Testis (tissue), 3 donors: ENCODE data around the gene KLF17. TPM values are rescaled to one million over a fixed set of nuclear protein-coding genes. Genes with fewer than 3 reads are reported as not detected.

Experiments used
- DNase-seq: peaks from one replicate; pipeline ENCODE4 v3.0.0-alpha.2; 2019
- H3K27ac ChIP-seq, 2 donors: fragments of 200-600 bp; sonication (generic); one replicate each; pipeline ENCODE4 v1.5.1; 2019
- H3K27me3 ChIP-seq: fragments of 200-600 bp; sonication (generic); one replicate; pipeline ENCODE4 v1.5.1; 2019
- H3K36me3 ChIP-seq: fragments of 200-600 bp; sonication (generic); one replicate; pipeline ENCODE4 v1.5.1; 2017; ENCODE audit warnings: low read depth; ENCODE audit errors: missing control alignments
- H3K4me1 ChIP-seq: fragments of 200-600 bp; sonication (generic); one replicate; pipeline ENCODE4 v1.5.1; 2019
- H3K4me3 ChIP-seq, 2 donors: fragments of 200-600 bp; sonication (generic); one replicate each; pipeline ENCODE4 v1.5.1; 2017 to 2019
- H3K9me3 ChIP-seq: fragments of 200-600 bp; sonication (generic); one replicate; pipeline ENCODE4 v1.5.1; 2017
- POLR2A ChIP-seq: fragments of 450-650 bp; IDR thresholded peaks from one replicate; pipeline ENCODE4 v1.6.1; 2017; ENCODE audit warnings: antibody characterized with exemption, mild to moderate bottlenecking, moderate library complexity
- WGBS, 2 donors: methylation state at CpG; one replicate each; pipeline ENCODE4 v1.1.5; 2018; 5-methylcytosine and 5-hydroxymethylcytosine counted together
- intact Hi-C: fragments of 100-400 bp; cut with DNase I; formaldehyde crosslinking; loops from one replicate; pipeline ENCODE4 v1.15.1; 2023; ENCODE audit warnings: low total_unique reads
- polyA plus RNA-seq: library from polyadenylated mRNA; stranded (reverse); fragments of 350-450 nt; fragmentation: Illumina TruSeq; extraction: RNeasy Lipid Tissue Mini Kit (QIAGEN cat#74804); gene quantifications from one replicate; pipeline ENCODE4 v1.2.3, GENCODE V29; 2014; ENCODE audit warnings: low read depth, low replicate concordance; ENCODE audit not compliant: insufficient read depth
- small RNA-seq, 2 donors: library from RNA; depleted of rRNA; stranded (forward); fragments of <200 nt; gene quantifications; one replicate each; pipeline ENCODE3, GENCODE V24; 2016
- total RNA-seq, 2 donors: library from RNA; depleted of rRNA; stranded (reverse); fragments of >200 nt; gene quantifications; one replicate each; pipeline ENCODE4 v1.2.3, GENCODE V29; 2016
- TF ChIP-seq, protein P1 (sequence below), 3 experiments: fragments of 450-650 bp in 2 of 3; fragments of 200-600 bp in 1 of 3; sonication (generic) in 1 of 3; IDR thresholded peaks; one replicate each; pipeline ENCODE4 v1.5.1; 2016 to 2019; ENCODE audit warnings: antibody characterized with exemption in 3 of 3, mild to moderate bottlenecking in 2 of 3, moderate library complexity in 1 of 3

KLF17 gene
- total and polyA plus RNA-seq, 3 donors from 2014 or later = 5.2 to 21.8 (median 7.6) TPM

DNA sequence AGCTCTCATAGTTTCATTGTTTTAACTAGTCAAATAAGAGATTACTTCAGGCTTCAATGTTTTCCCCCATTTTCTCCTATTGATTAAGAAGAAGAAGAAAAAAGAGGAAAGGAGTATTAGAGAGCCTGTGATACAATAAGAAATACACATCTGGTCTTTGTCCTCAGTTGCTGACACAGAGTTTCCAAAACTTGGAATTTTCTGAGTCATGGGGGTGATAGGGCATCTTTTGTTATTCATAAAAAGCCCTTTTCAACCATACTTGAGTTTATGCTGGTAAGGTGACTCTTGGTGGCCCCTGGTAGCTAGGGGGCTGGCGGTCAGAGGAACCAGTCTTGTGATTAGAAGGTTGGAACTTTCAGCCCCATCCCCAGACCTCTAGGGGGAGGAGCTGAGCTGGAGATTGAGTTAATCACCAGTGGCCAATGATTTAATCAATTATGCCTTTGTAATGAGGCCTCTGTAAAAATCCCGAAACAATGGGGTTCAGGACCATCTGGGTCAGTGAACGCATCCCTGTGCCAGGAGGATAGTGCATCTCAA, 51.7 kb downstream of the KLF17 start:
- H3K4me1 ChIP-seq = no peaks in the 10 kb centered on the region
- no peaks in the 10 kb centered on the region for H3K36me3 ChIP-seq
- no peaks in the 10 kb centered on the region for H3K27me3 ChIP-seq
- no peak overlapping the region for H3K4me3 ChIP-seq
- 89 to 94% methylated on average over 3 of the region's 3 CpGs for WGBS, 2 donors
- no peak overlapping the region for H3K27ac ChIP-seq
- DNase-seq = no peak
- TF ChIP-seq, protein P1, sequence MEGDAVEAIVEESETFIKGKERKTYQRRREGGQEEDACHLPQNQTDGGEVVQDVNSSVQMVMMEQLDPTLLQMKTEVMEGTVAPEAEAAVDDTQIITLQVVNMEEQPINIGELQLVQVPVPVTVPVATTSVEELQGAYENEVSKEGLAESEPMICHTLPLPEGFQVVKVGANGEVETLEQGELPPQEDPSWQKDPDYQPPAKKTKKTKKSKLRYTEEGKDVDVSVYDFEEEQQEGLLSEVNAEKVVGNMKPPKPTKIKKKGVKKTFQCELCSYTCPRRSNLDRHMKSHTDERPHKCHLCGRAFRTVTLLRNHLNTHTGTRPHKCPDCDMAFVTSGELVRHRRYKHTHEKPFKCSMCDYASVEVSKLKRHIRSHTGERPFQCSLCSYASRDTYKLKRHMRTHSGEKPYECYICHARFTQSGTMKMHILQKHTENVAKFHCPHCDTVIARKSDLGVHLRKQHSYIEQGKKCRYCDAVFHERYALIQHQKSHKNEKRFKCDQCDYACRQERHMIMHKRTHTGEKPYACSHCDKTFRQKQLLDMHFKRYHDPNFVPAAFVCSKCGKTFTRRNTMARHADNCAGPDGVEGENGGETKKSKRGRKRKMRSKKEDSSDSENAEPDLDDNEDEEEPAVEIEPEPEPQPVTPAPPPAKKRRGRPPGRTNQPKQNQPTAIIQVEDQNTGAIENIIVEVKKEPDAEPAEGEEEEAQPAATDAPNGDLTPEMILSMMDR (IDR thresholded peaks at IDR 0.05) = no peak
- TF ChIP-seq POLR2A = no peak
- H3K9me3 ChIP-seq = no peaks in the 10 kb centered on the region
- intact Hi-C loops = no loop called here

DNA sequence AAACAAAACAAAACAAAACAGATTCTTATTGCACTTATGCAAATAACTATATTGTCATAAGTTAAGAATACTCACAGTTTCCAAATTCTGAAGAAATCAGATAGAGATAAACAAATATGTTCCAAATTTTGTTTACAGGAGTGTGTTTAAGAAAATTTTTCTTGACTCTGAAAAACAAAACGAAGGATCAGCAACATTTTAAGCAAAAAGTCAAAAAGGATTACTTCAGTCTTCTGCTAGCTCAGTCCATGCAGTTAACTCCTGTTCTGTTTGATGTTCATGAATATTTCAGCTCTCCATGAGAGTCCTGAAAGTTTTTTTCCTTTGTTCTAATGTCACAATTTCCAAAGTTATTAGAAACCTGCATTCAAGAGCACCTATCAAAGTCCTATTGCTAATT, 56.0 kb downstream of the KLF17 start:
- Histone ChIP-seq H3K27ac (no peak overlapping the region), H3K36me3 (no peaks in the 10 kb centered on the region), H3K4me3 (no peak overlapping the region), H3K4me1 (no peaks in the 10 kb centered on the region), H3K27me3 (no peaks in the 10 kb centered on the region), H3K9me3 (no peaks in the 10 kb centered on the region)
- DNase-seq = no peak
- WGBS, 2 donors = 77 to 88% methylated on average over 1 of the region's 1 CpG
- intact Hi-C loops = no loop called here
- TF ChIP-seq, protein P1 (IDR thresholded peaks at IDR 0.05) = no peak
- TF ChIP-seq POLR2A = no peak

Small RNA genes lying within 50 kb of the gene (small RNA-seq; reads per million reads assigned to genes)
- gene AL035417.1 = 0 reads per million in 2 donors
- gene OOSP1P1 = 0 reads per million in 2 donors
- gene RF00019 = 0 reads per million in 2 donors
- 0 reads per million in 2 donors for gene RN7SL479P

Other genes starting within 250 kb of the KLF17 start
- 1 to 10 TPM; 1.6 to 5.4 TPM for gene ARTN, start 185.0 kb upstream of the KLF17 start, total RNA-seq
- 1.9 TPM for gene ARTN, start 185.0 kb upstream of the KLF17 start, polyA plus RNA-seq
- 10 to 100 TPM; 67.3 to 77.0 TPM for gene IPO13, start 171.9 kb upstream of the KLF17 start, total RNA-seq
- 138 TPM for gene IPO13, start 171.9 kb upstream of the KLF17 start, polyA plus RNA-seq
- 10 to 100 TPM; 39.4 to 44.7 TPM for gene DPH2, start 148.8 kb upstream of the KLF17 start, total RNA-seq
- 27.6 TPM for gene DPH2, start 148.8 kb upstream of the KLF17 start, polyA plus RNA-seq
- 100 to 1,000 TPM; 173 to 222 TPM for gene ATP6V0B, start 143.9 kb upstream of the KLF17 start, total RNA-seq
- 102 TPM for gene ATP6V0B, start 143.9 kb upstream of the KLF17 start, polyA plus RNA-seq
- 10 to 100 TPM; 40.9 to 65.9 TPM for gene B4GALT2, start 139.6 kb upstream of the KLF17 start, total RNA-seq
- 47.7 TPM for gene B4GALT2, start 139.6 kb upstream of the KLF17 start, polyA plus RNA-seq
- 10 to 100 TPM; 28.8 to 31.3 TPM for gene CCDC24, start 127.2 kb upstream of the KLF17 start, total RNA-seq
- gene CCDC24, start 127.2 kb upstream of the KLF17 start, polyA plus RNA-seq = 64.9 TPM
- 1 to 10 TPM; 1.2 to 1.7 TPM for gene SLC6A9, start 87.4 kb upstream of the KLF17 start, total RNA-seq
- gene SLC6A9, start 87.4 kb upstream of the KLF17 start, polyA plus RNA-seq = 2.3 TPM
- under 1 TPM; 0.39 to 0.81 TPM for gene KLF18, start 22.8 kb downstream of the KLF17 start, total RNA-seq
- gene KLF18, start 22.8 kb downstream of the KLF17 start, polyA plus RNA-seq = 0.25 TPM
- gene DMAP1, start 94.7 kb downstream of the KLF17 start, total RNA-seq = 10 to 100 TPM; 84.2 to 86.6 TPM
- gene DMAP1, start 94.7 kb downstream of the KLF17 start, polyA plus RNA-seq = 54.2 TPM
- 100 to 1,000 TPM; 104 to 109 TPM for gene ERI3, start 236.4 kb downstream of the KLF17 start, total RNA-seq
- gene ERI3, start 236.4 kb downstream of the KLF17 start, polyA plus RNA-seq = 140 TPM